GM23248 (cell line): Measurements from ENCODE around the gene SKA3. TPM values are rescaled to one million over a fixed set of nuclear protein-coding genes. Genes with fewer than 3 reads are reported as not detected.
"Not testable (repeated sequence)": the region's sequence is repeated elsewhere in the genome, so short reads cannot be mapped to it uniquely, and the experiment has no call there.

Experiments
- DNase-seq: peaks from one replicate; pipeline ENCODE4 v3.0.0-alpha.2; 2015
- H2AFZ ChIP-seq: fragments of 200-600 bp; sonication (generic); 2 replicates; pipeline ENCODE4 v1.6.1; 2016; ENCODE audit warnings: antibody characterized with exemption
- H3F3A ChIP-seq: fragments of 200-600 bp; sonication (generic); 2 replicates; pipeline ENCODE4 v1.6.1; 2016; ENCODE audit warnings: mild to moderate bottlenecking, antibody characterized with exemption, mixed run types; ENCODE audit not compliant: insufficient read depth
- H3K27ac ChIP-seq: fragments of 200-600 bp; sonication (generic); 2 replicates; pipeline ENCODE4 v1.5.1; 2016; ENCODE audit warnings: mild to moderate bottlenecking
- H3K27me3 ChIP-seq: fragments of 200-600 bp; sonication (generic); replicated peaks from 2 replicates; pipeline ENCODE4 v1.6.1; 2016; ENCODE audit warnings: mild to moderate bottlenecking; ENCODE audit not compliant: insufficient read depth
- H3K36me3 ChIP-seq: fragments of 200-600 bp; sonication (generic); 2 replicates; pipeline ENCODE4 v1.6.1; 2016; ENCODE audit warnings: low read depth, mild to moderate bottlenecking
- H3K4me1 ChIP-seq: fragments of 200-600 bp; sonication (generic); 2 replicates; pipeline ENCODE4 v1.6.1; 2016; ENCODE audit warnings: mild to moderate bottlenecking; ENCODE audit not compliant: insufficient read depth
- H3K4me2 ChIP-seq: fragments of 200-600 bp; sonication (generic); one replicate; pipeline ENCODE4 v1.6.1; 2016; ENCODE audit warnings: mild to moderate bottlenecking; ENCODE audit not compliant: unreplicated experiment
- H3K4me3 ChIP-seq: fragments of 200-600 bp; sonication (generic); 2 replicates; pipeline ENCODE4 v1.5.1; 2016; ENCODE audit warnings: mild to moderate bottlenecking
- H3K79me2 ChIP-seq: fragments of 200-600 bp; sonication (generic); 2 replicates; pipeline ENCODE4 v1.6.1; 2016; ENCODE audit warnings: mild to moderate bottlenecking; ENCODE audit not compliant: insufficient read depth
- H3K9ac ChIP-seq: fragments of 200-600 bp; sonication (generic); 2 replicates; pipeline ENCODE4 v1.6.1; 2016; ENCODE audit warnings: mild to moderate bottlenecking
- H3K9me2 ChIP-seq: fragments of 200-600 bp; sonication (generic); 2 replicates; pipeline ENCODE4 v1.6.1; 2016; ENCODE audit warnings: mixed run types, mild to moderate bottlenecking, moderate library complexity; ENCODE audit not compliant: insufficient read depth
- H3K9me3 ChIP-seq: fragments of 200-600 bp; sonication (generic); one replicate; pipeline ENCODE4 v1.6.1; 2017; ENCODE audit warnings: low read depth
- H4K20me1 ChIP-seq: fragments of 200-600 bp; sonication (generic); 2 replicates; pipeline ENCODE4 v1.6.0; 2016; ENCODE audit not compliant: insufficient read depth
- EZH2 ChIP-seq: fragments of 200-600 bp; sonication (generic); IDR thresholded peaks from 2 replicates; pipeline ENCODE4 v1.6.1; 2018; ENCODE audit warnings: antibody characterized with exemption, mild to moderate bottlenecking; ENCODE audit not compliant: insufficient read depth, poor library complexity, severe bottlenecking
- EZH2phosphoT487 ChIP-seq: fragments of 200-600 bp; sonication (generic); IDR thresholded peaks from 2 replicates; pipeline ENCODE4 v1.6.1; 2018; ENCODE audit warnings: antibody characterized with exemption, moderate library complexity, mild to moderate bottlenecking, low read depth; ENCODE audit not compliant: insufficient read depth
- WGBS, 2 experiments: methylation state at CpG; one replicate each; pipeline ENCODE4 v1.1.6; 2015 to 2017; ENCODE audit warnings: low lambda C conversion rate in 2 of 2, low coverage in 1 of 2; ENCODE audit errors: missing lambda C conversion rate in 2 of 2; 5-methylcytosine and 5-hydroxymethylcytosine counted together
- in situ Hi-C: fragments of 300-500 bp; cut with MboI; formaldehyde crosslinking; loops from 2 replicates; pipeline ENCODE4 v1.15.0; 2020
- polyA plus RNA-seq: library from polyadenylated mRNA; unstranded; fragments of >200 nt; fragmentation: Nextera tagmentation; extraction: Ambion mirVana; gene quantifications from 2 replicates; pipeline ENCODE4 v1.2.1, GENCODE V29; 2016
- total RNA-seq: library from RNA; depleted of rRNA; stranded (reverse); fragments of >200 nt; shearing (Covaris generic); gene quantifications from 2 replicates; pipeline ENCODE4 v1.2.3, GENCODE V29; 2014

SKA3 gene
- total and polyA plus RNA-seq, 2 experiments from 2014 or later: 8.6 to 14.3 TPM

- TF ChIP-seq EZH2phosphoT487 (no peak), EZH2 (no peak)
- Histone ChIP-seq H3K79me2 (peaks cover 32% of the 10 kb centered on the region), H3K27me3 (no peaks in the 10 kb centered on the region), H3K36me3 (peaks cover 13% of the 10 kb centered on the region; the same call in 1 of the 2 replicates), H2AFZ (no peak overlapping the region), H3K4me1 (peaks cover 34% of the 10 kb centered on the region), H3F3A (no peaks in the 10 kb centered on the region), H3K27ac (no peak overlapping the region), H3K4me3 (no peak overlapping the region), H3K9me2 (no peaks in the 10 kb centered on the region), H3K4me2 (no peak overlapping the region), H3K9ac (no peak overlapping the region), H3K9me3 (no peaks in the 10 kb centered on the region), H4K20me1 (peaks cover 3% of the 10 kb centered on the region; the same call in 1 of the 2 replicates)
- 97 to 100% methylated on average over 1 of the region's 1 CpG for WGBS, 2 experiments
- in situ Hi-C loops: no loop called here
- no peak for DNase-seq
Observed at GRCh38 chr13:21138561-21138960, 37.8 kb downstream of the SKA3 start.

- H3K9me2 ChIP-seq: no peaks in the 10 kb centered on the region
- peaks cover 30% of the 10 kb centered on the region for H3K4me1 ChIP-seq
- H3K4me2 ChIP-seq: no peak overlapping the region
- H3K9me3 ChIP-seq: no peaks in the 10 kb centered on the region
- in situ Hi-C loops: no loop called here
- no peaks in the 10 kb centered on the region for H3K27me3 ChIP-seq
- H3K9ac ChIP-seq: no peak overlapping the region
- no peak for TF ChIP-seq EZH2phosphoT487
- no peaks in the 10 kb centered on the region for H3F3A ChIP-seq
- H3K79me2 ChIP-seq: peaks cover 23% of the 10 kb centered on the region
- H2AFZ ChIP-seq: no peak overlapping the region
- peaks cover 1% of the 10 kb centered on the region; the same call in 1 of the 2 replicates for H4K20me1 ChIP-seq
- 57 to 68% methylated on average over 5 of the region's 5 CpGs for WGBS, 2 experiments
- H3K27ac ChIP-seq: no peak overlapping the region
- H3K36me3 ChIP-seq: peaks cover 5% of the 10 kb centered on the region; the same call in 1 of the 2 replicates
- DNase-seq: peak; percentile 53
- no peak overlapping the region for H3K4me3 ChIP-seq
Observed at GRCh38 chr13:21137696-21138095, 38.7 kb downstream of the SKA3 start.

GRCh38 chr13:21135833-21136232 is 40.5 kb downstream of the SKA3 start:
- H3K9me3 ChIP-seq, in situ Hi-C loops, H3K9me2 ChIP-seq, H3K9ac ChIP-seq, H3K27ac ChIP-seq, H3K4me2 ChIP-seq, H3K4me3 ChIP-seq, H2AFZ ChIP-seq, H3F3A ChIP-seq, H4K20me1 ChIP-seq, DNase-seq, H3K79me2 ChIP-seq, H3K36me3 ChIP-seq, H3K27me3 ChIP-seq: not testable (repeated sequence)
- H3K4me1 ChIP-seq: peaks cover 15% of the 10 kb centered on the region
- 93 to 96% methylated on average over 6 of the region's 6 CpGs for WGBS, 2 experiments

GRCh38 chr13:21134475-21134874 is 41.9 kb downstream of the SKA3 start:
- peaks cover 15% of the 10 kb centered on the region for H3K4me1 ChIP-seq
- in situ Hi-C loops: no loop called here
- H3K9me2 ChIP-seq: no peaks in the 10 kb centered on the region

GRCh38 chr13:21133077-21133476 is 43.3 kb downstream of the SKA3 start:
- no peaks in the 10 kb centered on the region for H3K36me3 ChIP-seq
- H3K27ac ChIP-seq: no peak overlapping the region
- no peaks in the 10 kb centered on the region for H3K9me2 ChIP-seq
- whole genome bisulfite sequencing, 2 experiments: 79 to 84% methylated on average over 3 of the region's 3 CpGs
- TF ChIP-seq EZH2 (no peak), EZH2phosphoT487 (no peak)
- H3F3A ChIP-seq: no peaks in the 10 kb centered on the region
- H3K4me1 ChIP-seq: peaks cover 15% of the 10 kb centered on the region
- H3K9ac ChIP-seq: no peak overlapping the region
- no peaks in the 10 kb centered on the region for H3K9me3 ChIP-seq
- no peak overlapping the region for H3K4me2 ChIP-seq
- H2AFZ ChIP-seq: 0 out of 2 replicates have a peak overlapping the region, but pooled peaks have one; percentile 17
- H3K79me2 ChIP-seq: no peaks in the 10 kb centered on the region
- no peaks in the 10 kb centered on the region for H3K27me3 ChIP-seq
- H3K4me3 ChIP-seq: no peak overlapping the region
- H4K20me1 ChIP-seq: no peaks in the 10 kb centered on the region
- DNase-seq: no peak
- in situ Hi-C loops: no loop called here

More at GRCh38 chr13:21134475-21134874, 41.9 kb downstream of the SKA3 start:
- no peak for TF ChIP-seq EZH2
- no peak for TF ChIP-seq EZH2phosphoT487
- no peak overlapping the region for H3K4me2 ChIP-seq
- no peaks in the 10 kb centered on the region for H3K27me3 ChIP-seq
- no peak overlapping the region for H3K9ac ChIP-seq
- H3K36me3 ChIP-seq: no peaks in the 10 kb centered on the region
- H2AFZ ChIP-seq: peak overlapping the region; percentile 50
- no peaks in the 10 kb centered on the region for H4K20me1 ChIP-seq
- H3K27ac ChIP-seq: no peak overlapping the region
- no peaks in the 10 kb centered on the region for H3F3A ChIP-seq
- no peak overlapping the region for H3K4me3 ChIP-seq
- DNase-seq: no peak
- no peaks in the 10 kb centered on the region for H3K79me2 ChIP-seq
- WGBS, 2 experiments: 51 to 52% methylated on average over 5 of the region's 5 CpGs
- H3K9me3 ChIP-seq: no peaks in the 10 kb centered on the region
